Measurements from ENCODE around the gene OR5K4.
"Not testable (repeated sequence)": the region's sequence is repeated elsewhere in the genome, so short reads cannot be mapped to it uniquely, and the experiment has no call there.

The OR5K4 gene

DNA sequence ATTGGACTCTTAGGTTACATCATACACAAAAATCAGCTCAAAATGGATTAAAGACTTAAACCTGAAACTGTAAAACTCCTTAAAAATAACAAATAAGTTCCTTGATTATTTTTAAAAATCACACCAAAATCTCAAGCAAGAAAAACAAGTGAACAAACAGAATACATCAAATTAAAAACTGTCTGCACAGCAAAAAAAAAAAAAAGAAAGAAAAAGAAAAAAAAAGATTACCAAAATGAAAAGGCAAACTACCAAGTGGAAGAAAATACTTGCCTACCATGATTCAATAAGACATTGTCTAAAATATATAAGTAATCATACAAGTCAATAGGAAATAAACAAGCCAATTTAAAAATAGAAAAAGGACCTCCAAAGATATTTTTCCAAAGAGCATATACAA, 17.5 kb downstream of the OR5K4 start:
- DNase-seq (ENCODE audit: low spot score) = no peak

DNA sequence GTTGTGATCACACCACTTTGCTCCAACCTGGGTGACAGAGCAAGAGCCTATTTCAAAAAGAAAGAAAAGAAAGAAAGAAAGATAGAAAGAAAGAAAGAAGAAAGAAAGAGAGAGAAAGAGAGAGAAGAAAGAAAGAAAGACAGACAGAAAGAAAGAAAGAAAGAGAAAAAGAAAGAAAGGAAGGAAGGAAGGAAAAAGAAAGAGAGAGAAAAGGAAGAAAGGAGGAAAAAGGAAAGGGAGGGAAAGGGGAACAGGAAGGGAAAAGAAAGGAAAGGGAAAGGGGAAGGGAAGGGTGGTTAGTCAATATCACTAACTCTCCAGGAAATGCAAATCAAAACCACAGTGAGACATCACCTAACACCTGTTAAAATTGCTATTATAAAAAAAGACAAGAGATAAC, 18.2 kb downstream of the OR5K4 start:
- no peak for DNase-seq (ENCODE audit: low spot score)

DNA sequence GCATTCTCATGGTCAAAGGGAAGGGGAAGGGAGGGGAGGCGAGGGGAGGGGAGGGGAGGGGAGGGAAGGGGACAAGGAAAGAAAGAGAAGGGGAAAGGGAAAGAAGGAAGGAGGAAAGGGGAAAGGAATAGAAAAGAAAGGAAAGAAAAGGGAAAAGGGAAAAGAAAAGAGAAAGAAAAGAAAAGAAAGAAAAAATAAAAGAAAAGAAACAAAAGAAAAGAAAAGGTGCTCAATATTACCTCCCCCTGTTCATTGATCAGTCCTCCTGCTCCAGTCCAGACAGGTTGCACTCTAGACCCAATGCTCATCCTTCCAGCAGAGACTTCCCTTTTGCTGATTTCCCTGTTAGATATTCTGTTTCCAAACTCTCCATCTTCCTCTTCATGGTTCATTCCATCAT, 18.8 kb downstream of the OR5K4 start:
- DNase-seq (ENCODE audit: low spot score) = no peak

DNA sequence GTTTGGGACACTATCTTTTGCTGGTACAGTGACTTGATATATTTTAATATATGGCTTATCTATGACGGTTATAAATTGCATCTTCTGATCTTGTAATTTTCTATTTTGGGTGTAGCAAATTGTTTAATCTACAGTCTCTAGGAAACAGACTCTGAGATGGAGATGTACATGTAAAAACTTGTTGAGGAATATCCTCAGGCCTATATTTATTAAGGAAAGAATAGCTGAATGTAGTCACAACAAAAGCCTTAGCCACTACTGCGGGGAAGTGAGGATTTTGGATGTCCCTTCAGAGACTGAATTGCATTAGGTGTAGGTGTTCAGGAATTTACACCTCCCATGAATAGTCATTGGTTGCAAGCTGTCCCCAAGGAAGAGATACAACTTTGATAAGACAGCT, 23.0 kb downstream of the OR5K4 start:
- no peak for DNase-seq (ENCODE audit: low spot score)

DNA sequence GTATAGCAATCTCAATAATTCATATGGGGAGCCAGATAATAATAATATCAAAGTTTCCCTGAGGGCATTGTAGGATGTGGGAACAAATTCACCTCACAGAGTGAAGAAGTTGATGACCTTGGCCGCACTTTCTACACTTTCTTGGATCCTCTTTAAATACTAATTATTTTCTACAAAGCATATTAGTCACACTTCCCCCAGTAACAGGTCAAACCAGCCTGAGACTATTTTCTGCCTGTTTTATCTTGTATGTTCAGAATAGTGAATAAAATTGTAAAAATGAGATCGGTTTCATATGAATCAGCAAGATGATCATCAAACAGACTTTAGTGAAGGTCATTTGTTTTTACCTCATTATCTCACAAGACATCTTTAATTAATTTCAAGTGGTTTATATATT, 34.5 kb downstream of the OR5K4 start:
- no peak for DNase-seq (ENCODE audit: low spot score)

DNA sequence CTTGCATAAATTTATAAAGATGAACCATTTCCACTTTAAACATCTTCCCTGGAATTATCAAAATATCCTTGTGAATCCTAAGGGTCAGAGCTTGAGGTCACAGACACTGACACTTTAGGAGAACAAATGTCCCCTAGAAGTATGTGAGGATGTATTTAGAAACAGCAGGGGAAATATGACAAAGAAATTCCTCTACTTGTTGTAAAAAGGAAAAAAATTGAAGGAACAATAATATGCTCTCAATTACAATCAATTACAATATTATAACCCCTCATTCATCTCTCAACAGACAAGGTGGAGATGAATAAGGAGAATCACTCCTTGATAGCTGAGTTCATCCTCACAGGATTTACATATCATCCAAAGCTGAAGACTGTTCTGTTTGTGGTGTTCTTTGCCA, 36.7 kb downstream of the OR5K4 start, which contains the start of gene OR5K3:
TSS of gene OR5K3 (plus strand) at position 301 of the 400 bp plus-strand sequence. CDS start at position 301, 0 bp downstream.
- DNase-seq (ENCODE audit: low spot score) = no peak

DNA sequence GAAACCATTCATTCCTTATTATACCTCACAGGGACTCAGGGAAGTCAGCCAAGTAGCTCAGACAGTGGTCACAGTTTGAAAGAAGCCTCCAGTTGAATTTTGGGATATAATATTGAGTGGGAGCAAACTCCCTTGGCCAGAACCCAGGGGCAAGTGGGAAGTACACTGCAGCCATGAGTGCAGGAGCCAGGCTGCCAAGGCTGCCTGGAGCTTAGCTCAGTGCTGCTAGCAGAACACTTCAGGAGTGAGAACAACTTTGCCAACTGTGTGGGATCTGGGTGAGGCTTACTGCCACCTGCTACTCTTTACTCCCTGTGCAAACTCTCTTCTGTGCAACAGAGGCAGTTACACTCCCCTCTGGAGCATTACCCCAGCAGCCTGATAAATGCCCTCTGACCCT, 41.4 kb downstream of the OR5K4 start:
- DNase-seq (ENCODE audit: low spot score) = no peak

DNA sequence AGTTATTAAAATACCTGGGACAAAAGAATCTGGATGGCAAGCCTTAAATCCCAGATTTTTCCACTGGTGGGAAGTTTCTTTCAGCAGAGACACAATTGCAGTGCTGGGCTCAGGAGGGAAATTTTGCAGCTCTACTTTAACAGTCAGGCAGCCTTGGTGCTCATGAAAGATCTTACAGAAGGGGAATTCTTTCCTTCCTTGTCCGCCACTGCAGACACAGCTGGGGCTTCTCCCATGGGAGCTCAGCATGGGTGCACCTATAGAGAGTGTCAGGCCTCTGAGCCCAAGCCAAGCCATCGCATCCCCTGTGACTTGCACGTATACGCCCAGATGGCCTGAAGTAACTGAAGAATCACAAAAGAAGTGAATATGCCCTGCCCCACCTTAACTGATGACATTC, 42.8 kb downstream of the OR5K4 start:
- not testable (repeated sequence) for DNase-seq (ENCODE audit: low spot score)

DNA sequence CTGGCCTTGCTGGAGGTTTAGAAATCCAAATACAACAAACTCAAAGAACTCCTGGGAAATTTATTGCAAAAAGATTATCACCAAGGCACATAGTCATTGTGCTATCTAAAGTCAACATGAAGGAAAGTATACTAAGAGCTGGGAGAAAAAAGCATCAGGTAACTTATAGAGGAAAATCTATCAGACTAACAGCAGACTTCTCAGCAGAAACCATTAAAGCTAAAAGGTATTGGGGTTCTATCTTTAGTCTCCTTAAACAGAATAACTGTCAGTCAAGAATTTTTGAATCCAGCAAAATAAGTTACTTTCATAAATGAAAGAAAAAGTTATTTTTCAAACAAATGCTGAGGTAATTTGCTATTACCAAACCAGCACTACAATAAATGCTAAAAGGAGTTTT, 44.9 kb downstream of the OR5K4 start:
- no peak for DNase-seq (ENCODE audit: low spot score)

DNA sequence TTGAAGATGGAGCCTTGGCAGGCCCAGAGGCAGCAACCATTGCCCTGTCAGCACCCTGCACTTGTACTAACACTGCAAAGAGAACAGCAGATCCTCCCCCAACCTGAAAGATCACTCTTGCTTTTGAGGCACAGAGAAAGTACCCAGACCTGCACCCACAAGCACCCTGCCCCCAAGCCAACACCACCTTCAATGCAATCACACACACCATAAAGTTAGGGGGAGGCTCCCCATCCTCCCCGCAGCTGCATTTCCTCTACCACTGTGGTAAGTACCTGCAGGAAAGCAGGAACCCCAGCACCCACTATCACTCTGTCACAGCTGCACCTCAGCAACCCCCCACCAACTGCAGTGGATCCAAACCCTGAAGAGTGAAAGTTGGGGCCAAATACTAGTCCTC, 48.9 kb downstream of the OR5K4 start:
- no peak for DNase-seq (ENCODE audit: low spot score)

DNA sequence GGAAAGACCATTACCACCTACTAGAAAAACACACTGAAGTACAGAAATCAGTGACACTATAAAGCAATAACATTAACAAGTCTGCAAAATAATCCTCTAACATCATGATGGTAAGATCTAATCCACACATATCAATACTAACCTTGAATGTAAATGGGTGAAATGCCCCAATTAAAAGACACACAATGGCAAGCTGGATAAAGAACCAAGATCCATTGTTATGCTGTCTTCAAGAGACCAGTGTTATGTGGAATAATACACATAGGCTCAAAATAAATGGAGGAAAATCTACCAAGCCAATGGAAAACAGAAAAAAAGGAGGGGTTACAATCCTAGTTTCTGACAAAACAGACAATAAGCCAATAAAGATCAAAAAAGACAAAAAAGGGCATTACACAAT, 50.4 kb downstream of the OR5K4 start:
- no peak for DNase-seq (ENCODE audit: low spot score)

Measured in SK-N-DZ (cell line).